Esophagus muscularis mucosa (tissue), 4 donors: ENCODE results near the gene ADGRB2.

ENCODE experiments used
- CTCF ChIP-seq, 3 experiments: fragments of 200-600 bp in 2 of 3; fragments of 450-650 bp in 1 of 3; sonication (generic) in 2 of 3; IDR thresholded peaks; one replicate each; pipeline ENCODE4 v1.5.1; 2017 to 2019; ENCODE audit warnings: antibody characterized with exemption in 3 of 3, mild to moderate bottlenecking in 2 of 3, moderate library complexity in 1 of 3
- EP300 ChIP-seq: sonication (generic); formaldehyde crosslinking; IDR thresholded peaks from one replicate; pipeline ENCODE4 v1.6.1; 2017; ENCODE audit warnings: antibody characterized with exemption
- POLR2A ChIP-seq: fragments of 450-650 bp; IDR thresholded peaks from one replicate; pipeline ENCODE4 v1.6.1; 2017; ENCODE audit warnings: antibody characterized with exemption, moderate library complexity, mild to moderate bottlenecking, low read depth
- POLR2AphosphoS5 ChIP-seq, 2 donors: sonication (generic); formaldehyde crosslinking; IDR thresholded peaks; one replicate each; pipeline ENCODE4 v1.6.1; 2017; ENCODE audit warnings: antibody characterized with exemption in 2 of 2

- TF ChIP-seq POLR2AphosphoS5 (IDR thresholded peaks at IDR 0.05): no peak
- TF ChIP-seq CTCF (IDR thresholded peaks at IDR 0.05): no peak
- TF ChIP-seq EP300: no peak
- TF ChIP-seq POLR2A: no peak
Observed at GRCh38 chr1:31694069-31694963, 69.8 kb downstream of the ADGRB2 start.
